ENCODE data around the gene EPS15.
"Not testable (repeated sequence)": the region's sequence is repeated elsewhere in the genome, so short reads cannot be mapped to it uniquely, and the experiment has no call there.

The EPS15 gene

GRCh38 chr1:51329443-51330325 lies 189.4 kb downstream of the EPS15 start:
- DNase-seq, result no peak

GRCh38 chr1:51328926-51329325 lies 190.1 kb downstream of the EPS15 start:
- no peak for DNase-seq

- peak; percentile 26 for DNase-seq
These were observed 190.8 kb downstream of the EPS15 start for GRCh38 chr1:51328279-51328678.

GRCh38 chr1:51327386-51327785 lies 191.7 kb downstream of the EPS15 start:
- DNase-seq, result peak; percentile 59

GRCh38 chr1:51326839-51327238 lies 192.2 kb downstream of the EPS15 start:
- DNase-seq, result no peak

GRCh38 chr1:51325878-51326755 lies 192.9 kb downstream of the EPS15 start:
- DNase-seq, result no peak

GRCh38 chr1:51325391-51325790 lies 193.7 kb downstream of the EPS15 start:
- DNase-seq, result no peak

GRCh38 chr1:51325011-51325385 lies 194.1 kb downstream of the EPS15 start:
- not testable (repeated sequence) for DNase-seq

- no peak for DNase-seq
These were observed 194.6 kb downstream of the EPS15 start for GRCh38 chr1:51324251-51325010.

GRCh38 chr1:51323778-51324177 lies 195.3 kb downstream of the EPS15 start:
- DNase-seq, result no peak

- DNase-seq, result no peak
These were observed 196.5 kb downstream of the EPS15 start for GRCh38 chr1:51322417-51323101.

- no peak for DNase-seq
These were observed 197.2 kb downstream of the EPS15 start for GRCh38 chr1:51321924-51322280.

GRCh38 chr1:51320967-51321923 lies 197.8 kb downstream of the EPS15 start:
- DNase-seq, result no peak

GRCh38 chr1:51317798-51318197 lies 201.3 kb downstream of the EPS15 start:
- no peak for DNase-seq

- DNase-seq, result no peak
These were observed 202.3 kb downstream of the EPS15 start for GRCh38 chr1:51316846-51317120.

- no peak for DNase-seq
These were observed 202.8 kb downstream of the EPS15 start for GRCh38 chr1:51316113-51316845.

GRCh38 chr1:51314974-51315373 lies 204.1 kb downstream of the EPS15 start:
- no peak for DNase-seq

GRCh38 chr1:51313961-51314777 lies 204.9 kb downstream of the EPS15 start:
- DNase-seq, result peak; percentile 87

GRCh38 chr1:51313268-51313852 lies 205.7 kb downstream of the EPS15 start:
- peak; percentile 11 for DNase-seq

GRCh38 chr1:51312718-51313117 lies 206.3 kb downstream of the EPS15 start:
- DNase-seq, result no peak
